Adrenal gland (tissue), 12 donors: ENCODE results near the gene ARL10. TPM values are rescaled to one million over a fixed set of nuclear protein-coding genes. Genes with fewer than 3 reads are reported as not detected.

Source experiments
- DNase-seq, 7 donors: peaks; one replicate each; pipeline ENCODE4 v3.0.0-alpha.2; 2019 to 2020
- H3K27ac ChIP-seq, 5 donors: fragments of 200-600 bp; sonication (generic) in 4 of 5; 1 replicate in 3 of 5; 2 replicates in 2 of 5; pipeline versions ENCODE4 v1.5.1 to v1.8.0; 2016 to 2020; ENCODE audit warnings: mild to moderate bottlenecking in 1 of 5
- H3K27me3 ChIP-seq: fragments of 200-600 bp; 2 replicates; pipeline ENCODE4 v1.8.0; 2021
- H3K36me3 ChIP-seq, 2 donors: fragments of 200-600 bp; replicated peaks in 1 of 2; 1 replicate in 1 of 2; 2 replicates in 1 of 2; pipeline versions ENCODE4 v1.5.1 to v1.8.0; 2018 to 2022
- H3K4me1 ChIP-seq, 2 donors: fragments of 200-600 bp; replicated peaks in 1 of 2; 1 replicate in 1 of 2; 2 replicates in 1 of 2; pipeline versions ENCODE4 v1.5.1 to v1.8.0; 2018 to 2021
- H3K4me3 ChIP-seq, 4 donors: fragments of 200-600 bp; sonication (generic) in 3 of 4; one replicate each; pipeline ENCODE4 v1.5.1; 2016 to 2018
- H3K9me3 ChIP-seq, 3 donors: fragments of 200-600 bp; sonication (generic) in 1 of 3; replicated peaks in 1 of 3; 1 replicate in 2 of 3; 2 replicates in 1 of 3; pipeline versions ENCODE4 v1.5.1 to v1.8.0; 2016 to 2021
- CTCF ChIP-seq, 6 experiments: fragments of 450-650 bp in 4 of 6; fragments of 200-600 bp in 2 of 6; sonication (generic) in 1 of 6; IDR thresholded peaks; 1 replicate in 5 of 6; 2 replicates in 1 of 6; pipeline versions ENCODE4 v1.5.1 to v1.8.0; 2016 to 2021; ENCODE audit warnings: antibody characterized with exemption in 6 of 6, mild to moderate bottlenecking in 2 of 6, moderate library complexity in 1 of 6
- POLR2A ChIP-seq, 2 donors: fragments of 450-650 bp; IDR thresholded peaks; one replicate each; pipeline ENCODE4 v1.6.1; 2017; ENCODE audit warnings: antibody characterized with exemption in 2 of 2, mild to moderate bottlenecking in 2 of 2, moderate library complexity in 1 of 2
- WGBS, 4 donors: extraction: QIAGEN DNeasy Blood & Tissue Kit in 2 of 4; methylation state at CpG; one replicate each; pipeline versions ENCODE4 v1.1.5 to v1.1.7; 2013 to 2017; 5-methylcytosine and 5-hydroxymethylcytosine counted together
- intact Hi-C, 2 donors: fragments of 100-400 bp; cut with DNase I; formaldehyde crosslinking; loops; one replicate each; pipeline versions ENCODE4 v1.14.1 to v1.15.0; 2022 to 2023
- polyA plus RNA-seq, 3 donors: library from polyadenylated mRNA; stranded (reverse); fragments of 200-250 nt in 2 of 3; fragments of 350-450 nt in 1 of 3; fragmentation: Illumina TruSeq in 1 of 3; extraction: RNeasy Lipid Tissue Mini Kit (QIAGEN cat#74804) in 1 of 3; gene quantifications; one replicate each; pipeline ENCODE4 v1.2.3, GENCODE V29; 2013 to 2014
- total RNA-seq, 9 donors: library from RNA; depleted of rRNA in 4 of 9; stranded (reverse); fragments of >200 nt in 4 of 9; fragments of 120-200 nt in 1 of 9; fragmentation: NEBNext Ultra II Directional in 1 of 9; extraction: Animal tissue kit (Norgen Biotek cat#: 25700) in 1 of 9; gene quantifications; one replicate each; pipeline versions ENCODE4 v1.1.0 to v1.2.4, GENCODE V29; 2013 to 2023
- donor health status: healthy with polysubstance abuse.
- donor health status: Bipolar disorder and iron deficiency.
- donor health status: DM: yes; HTN: yes; CAD: no.
- donor health status: DM: no; HTN: no; CAD: no.
- donor health status: DM: no; HTN: no; CAD: no.
- donor health status: DM: yes; HTN: yes; CAD: no.

ARL10 gene
- total and polyA plus RNA-seq, 12 donors, result 1.6 to 8.8 (median 3.2) TPM

DNA sequence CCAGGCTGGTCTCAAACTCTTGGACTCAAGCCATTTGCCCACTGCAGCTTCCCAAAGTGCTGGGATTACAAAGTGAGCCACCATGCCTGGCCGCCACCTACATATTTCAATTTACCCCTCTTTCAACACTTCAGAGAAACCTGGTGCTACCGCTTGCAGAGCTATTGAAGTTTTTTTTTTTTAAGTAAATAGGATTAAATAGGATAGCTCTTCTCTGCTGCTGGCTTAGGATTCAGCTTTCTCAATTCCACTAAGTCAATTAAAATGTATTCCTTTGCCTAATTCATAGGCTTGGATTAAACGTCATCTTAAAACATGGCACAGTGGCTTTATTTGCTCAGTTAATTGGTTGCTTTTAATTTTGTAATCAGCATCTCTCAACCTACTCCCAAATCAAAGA, 44.7 kb upstream of the ARL10 start:
- Histone ChIP-seq H3K36me3 (peaks cover 0 to 32% of the 10 kb centered on the region in 2 donors), H3K27me3 (no peaks in the 10 kb centered on the region), H3K4me1 (no peaks in the 10 kb centered on the region), H3K4me3 (no peak overlapping the region), H3K27ac (no peak overlapping the region), H3K9me3 (no peaks in the 10 kb centered on the region)
- DNase-seq, result no peak
- intact Hi-C loops, result no loop called here
- TF ChIP-seq POLR2A (IDR thresholded peaks at IDR 0.05) (no peak), CTCF (IDR thresholded peaks at IDR 0.05) (no peak)
- WGBS, 4 donors, result 94 to 98% (median 96%) methylated on average over 3 of the region's 3 CpGs

DNA sequence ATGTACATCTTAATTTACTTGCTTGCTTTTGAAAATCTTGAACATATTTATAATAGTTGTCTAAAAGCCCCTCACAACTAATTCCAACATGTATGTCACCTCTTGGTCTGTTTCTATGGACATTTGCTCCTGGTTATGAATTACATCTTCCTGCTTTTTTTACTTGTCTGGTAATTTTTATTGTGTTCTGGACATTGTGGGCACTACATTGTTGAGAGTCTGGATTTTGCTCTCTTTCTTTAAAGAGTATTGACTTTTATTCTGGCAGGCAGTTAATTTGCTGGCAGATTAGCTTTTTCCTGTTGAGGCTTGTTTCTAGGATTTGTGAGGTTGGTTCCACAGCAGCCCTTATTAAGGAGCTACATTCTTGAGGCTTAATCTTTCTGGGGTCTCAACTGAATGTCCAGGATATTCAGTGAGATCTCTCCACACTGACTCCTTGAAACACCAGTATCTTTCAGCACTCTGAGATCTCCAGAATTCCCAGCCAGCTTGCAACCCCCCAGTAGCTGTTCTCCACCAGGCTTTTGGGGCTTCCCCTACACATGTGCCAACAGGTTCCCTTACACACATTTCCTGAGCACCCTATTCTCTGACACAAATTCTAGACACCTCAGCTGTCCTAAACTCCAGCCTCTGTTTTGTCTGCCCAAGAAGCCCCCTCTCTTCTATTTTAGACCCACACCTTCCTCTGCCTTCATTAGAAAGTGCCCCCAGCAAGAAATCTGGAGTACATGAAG, 31.1 kb upstream of the ARL10 start:
- Histone ChIP-seq H3K27ac (no peak overlapping the region), H3K36me3 (peaks cover 0 to 27% of the 10 kb centered on the region in 2 donors), H3K4me1 (peaks cover 5 to 12% of the 10 kb centered on the region in 2 donors), H3K4me3 (no peak overlapping the region), H3K27me3 (no peaks in the 10 kb centered on the region), H3K9me3 (no peaks in the 10 kb centered on the region)
- no peak for TF ChIP-seq POLR2A (IDR thresholded peaks at IDR 0.05)
- no peak for TF ChIP-seq CTCF (IDR thresholded peaks at IDR 0.05)
- DNase-seq, result no peak
- intact Hi-C loops, result no loop called here

GRCh38 chr5:176337913-176338312, 27.4 kb upstream of the ARL10 start:
- H3K4me3 ChIP-seq, result no peak overlapping the region
- H3K9me3 ChIP-seq, result no peaks in the 10 kb centered on the region
- H3K36me3 ChIP-seq, result peaks cover 5 to 38% of the 10 kb centered on the region in 2 donors
- no peaks in the 10 kb centered on the region for H3K27me3 ChIP-seq
- peak in 3 of 7 donors; percentile 49 to 70 (median 53) for DNase-seq
- WGBS, 4 donors, result 17 to 30% (median 23%) methylated on average over 1 of the region's 1 CpG
- TF ChIP-seq CTCF (IDR thresholded peaks at IDR 0.05), result no peak
- TF ChIP-seq POLR2A (IDR thresholded peaks at IDR 0.05), result no peak
- intact Hi-C loops, result no loop called here
- H3K4me1 ChIP-seq, result peaks cover 5 to 12% of the 10 kb centered on the region in 2 donors
- H3K27ac ChIP-seq, result peak overlapping the region in 2 of 5 donors; percentile 16 to 38

- H3K4me3 ChIP-seq, result no peak overlapping the region
- H3K27ac ChIP-seq, result no peak overlapping the region
- intact Hi-C loops, result no loop called here
- peaks cover 5 to 39% of the 10 kb centered on the region in 2 donors for H3K36me3 ChIP-seq
- H3K27me3 ChIP-seq, result no peaks in the 10 kb centered on the region
- TF ChIP-seq CTCF (IDR thresholded peaks at IDR 0.05) (no peak), POLR2A (IDR thresholded peaks at IDR 0.05) (no peak)
- no peak for DNase-seq
- WGBS, 4 donors, result 93 to 97% (median 95%) methylated on average over 5 of the region's 5 CpGs
- H3K9me3 ChIP-seq, result no peaks in the 10 kb centered on the region
- peaks cover 5 to 12% of the 10 kb centered on the region in 2 donors for H3K4me1 ChIP-seq
These were observed 26.0 kb upstream of the ARL10 start for GRCh38 chr5:176339304-176339703.
